Stomach (tissue), 4 donors: ENCODE measurements around the gene ARL6IP5.

Experiments used
- POLR2A ChIP-seq, 4 donors: fragments of 450-650 bp; IDR thresholded peaks; one replicate each; pipeline ENCODE4 v1.6.1; 2016; ENCODE audit warnings: antibody characterized with exemption in 4 of 4, control low read depth in 2 of 4, mild to moderate bottlenecking in 1 of 4, moderate library complexity in 1 of 4
- TF ChIP-seq, protein P1 (sequence below), 7 experiments: fragments of 450-650 bp in 4 of 7; fragments of 200-600 bp in 3 of 7; sonication (generic) in 3 of 7; IDR thresholded peaks; one replicate each; pipeline ENCODE4 v1.5.1; 2016 to 2019; ENCODE audit warnings: antibody characterized with exemption in 7 of 7, control low read depth in 2 of 7, mild to moderate bottlenecking in 1 of 7

DNA sequence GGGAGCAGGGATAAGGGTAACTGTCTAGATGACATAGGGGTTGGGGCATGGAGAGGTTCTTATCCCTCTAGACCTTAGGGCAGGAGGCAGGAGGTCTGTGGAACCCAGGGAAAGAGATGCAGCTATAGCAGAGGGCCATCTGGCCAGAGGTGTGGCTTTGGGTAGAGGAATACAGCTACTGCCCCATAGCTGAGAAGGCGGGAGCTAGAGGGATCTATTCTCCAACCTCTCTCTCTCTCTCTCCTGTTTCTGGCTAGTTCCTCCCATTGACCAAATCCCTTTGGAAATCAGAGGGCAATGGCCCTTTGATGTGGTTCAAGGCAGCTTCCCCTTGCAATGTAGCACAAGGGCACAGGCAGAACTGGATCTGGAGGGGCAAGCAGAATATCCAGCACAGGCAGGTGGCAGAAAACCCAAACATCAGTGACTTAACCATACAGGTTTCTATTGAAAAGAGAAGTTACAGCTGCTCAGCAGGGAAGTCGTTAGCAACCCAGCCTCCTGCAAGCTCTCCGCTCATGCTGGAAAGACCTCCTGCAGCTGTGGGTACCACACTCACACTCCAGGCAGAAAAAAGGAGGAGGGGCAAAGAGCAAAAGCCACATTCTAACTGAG, 60.0 kb downstream of the ARL6IP5 start:
- TF ChIP-seq POLR2A (IDR thresholded peaks at IDR 0.05) = no peak
- TF ChIP-seq, protein P1, sequence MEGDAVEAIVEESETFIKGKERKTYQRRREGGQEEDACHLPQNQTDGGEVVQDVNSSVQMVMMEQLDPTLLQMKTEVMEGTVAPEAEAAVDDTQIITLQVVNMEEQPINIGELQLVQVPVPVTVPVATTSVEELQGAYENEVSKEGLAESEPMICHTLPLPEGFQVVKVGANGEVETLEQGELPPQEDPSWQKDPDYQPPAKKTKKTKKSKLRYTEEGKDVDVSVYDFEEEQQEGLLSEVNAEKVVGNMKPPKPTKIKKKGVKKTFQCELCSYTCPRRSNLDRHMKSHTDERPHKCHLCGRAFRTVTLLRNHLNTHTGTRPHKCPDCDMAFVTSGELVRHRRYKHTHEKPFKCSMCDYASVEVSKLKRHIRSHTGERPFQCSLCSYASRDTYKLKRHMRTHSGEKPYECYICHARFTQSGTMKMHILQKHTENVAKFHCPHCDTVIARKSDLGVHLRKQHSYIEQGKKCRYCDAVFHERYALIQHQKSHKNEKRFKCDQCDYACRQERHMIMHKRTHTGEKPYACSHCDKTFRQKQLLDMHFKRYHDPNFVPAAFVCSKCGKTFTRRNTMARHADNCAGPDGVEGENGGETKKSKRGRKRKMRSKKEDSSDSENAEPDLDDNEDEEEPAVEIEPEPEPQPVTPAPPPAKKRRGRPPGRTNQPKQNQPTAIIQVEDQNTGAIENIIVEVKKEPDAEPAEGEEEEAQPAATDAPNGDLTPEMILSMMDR (IDR thresholded peaks at IDR 0.05) = no peak
